ENCODE data around the gene DAND5.
"Not testable (repeated sequence)": the region's sequence is repeated elsewhere in the genome, so short reads cannot be mapped to it uniquely, and the experiment has no call there.

DAND5 gene

DNA sequence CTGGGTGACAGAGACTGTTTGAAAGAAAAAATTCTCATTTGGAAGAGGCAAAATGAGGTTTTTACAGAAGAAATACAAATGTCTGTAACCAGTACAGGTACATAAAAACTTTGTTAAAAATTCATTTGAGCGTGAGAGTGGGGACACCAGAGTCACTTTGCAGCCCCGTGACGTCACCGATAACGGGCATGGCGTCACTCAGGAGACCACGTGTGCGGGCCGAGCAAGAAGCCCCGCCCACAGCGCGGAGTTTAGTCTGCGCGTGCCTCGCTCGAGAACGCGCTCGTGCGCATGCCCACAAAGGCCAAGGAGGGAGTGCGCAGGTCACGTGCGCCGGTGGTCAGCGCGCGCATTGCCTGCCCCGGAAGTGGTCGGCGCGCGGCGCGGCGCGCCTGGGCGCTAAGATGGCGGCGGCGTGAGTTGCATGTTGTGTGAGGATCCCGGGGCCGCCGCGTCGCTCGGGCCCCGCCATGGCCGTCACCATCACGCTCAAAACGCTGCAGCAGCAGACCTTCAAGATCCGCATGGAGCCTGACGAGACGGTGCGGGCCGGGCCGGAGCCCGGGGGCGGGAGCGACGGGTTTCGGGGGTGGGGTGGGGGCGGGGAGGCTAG, 23.8 kb upstream of the DAND5 start, which contains the start of gene RAD23A:
TSS of gene RAD23A (plus strand) at position 384 of the 613 bp plus-strand sequence. CDS start at position 471, 87 bp downstream.
- in situ Hi-C loops (cut with MboI; ENCODE audit: low sequenced_read_pairs), result no loop called here

DNA sequence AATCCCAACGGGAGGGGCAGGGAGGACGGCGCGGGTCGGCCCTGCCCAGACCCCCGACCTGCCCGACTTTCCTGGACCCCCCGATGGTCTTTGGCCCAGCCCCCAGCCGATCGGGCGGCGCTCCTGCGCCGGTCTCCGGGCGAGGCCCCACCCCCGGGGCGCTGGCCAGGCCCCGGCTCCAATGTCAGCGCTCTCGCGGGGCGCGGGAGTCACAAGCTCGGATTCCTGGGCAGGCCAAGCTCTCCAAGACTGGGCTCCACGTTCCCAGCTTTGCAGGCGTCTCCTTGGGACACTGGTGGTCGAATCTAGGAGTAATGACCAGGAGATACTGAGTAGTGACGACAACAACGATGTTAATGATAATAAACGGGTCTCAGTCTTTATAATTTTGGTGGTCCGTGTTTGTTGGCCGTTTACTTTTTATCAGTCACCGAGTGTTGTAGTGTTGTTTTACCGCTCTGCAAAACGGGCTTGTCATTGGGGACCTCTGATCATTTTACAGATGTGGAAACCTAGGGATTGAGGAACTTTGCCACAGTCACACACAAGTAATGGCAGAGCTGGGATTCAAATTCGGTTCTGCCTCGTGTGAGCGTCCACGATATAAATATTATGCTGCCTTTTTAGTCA, 23.2 kb upstream of the DAND5 start:
- in situ Hi-C loops (cut with MboI; ENCODE audit: low sequenced_read_pairs), result no loop called here

DNA sequence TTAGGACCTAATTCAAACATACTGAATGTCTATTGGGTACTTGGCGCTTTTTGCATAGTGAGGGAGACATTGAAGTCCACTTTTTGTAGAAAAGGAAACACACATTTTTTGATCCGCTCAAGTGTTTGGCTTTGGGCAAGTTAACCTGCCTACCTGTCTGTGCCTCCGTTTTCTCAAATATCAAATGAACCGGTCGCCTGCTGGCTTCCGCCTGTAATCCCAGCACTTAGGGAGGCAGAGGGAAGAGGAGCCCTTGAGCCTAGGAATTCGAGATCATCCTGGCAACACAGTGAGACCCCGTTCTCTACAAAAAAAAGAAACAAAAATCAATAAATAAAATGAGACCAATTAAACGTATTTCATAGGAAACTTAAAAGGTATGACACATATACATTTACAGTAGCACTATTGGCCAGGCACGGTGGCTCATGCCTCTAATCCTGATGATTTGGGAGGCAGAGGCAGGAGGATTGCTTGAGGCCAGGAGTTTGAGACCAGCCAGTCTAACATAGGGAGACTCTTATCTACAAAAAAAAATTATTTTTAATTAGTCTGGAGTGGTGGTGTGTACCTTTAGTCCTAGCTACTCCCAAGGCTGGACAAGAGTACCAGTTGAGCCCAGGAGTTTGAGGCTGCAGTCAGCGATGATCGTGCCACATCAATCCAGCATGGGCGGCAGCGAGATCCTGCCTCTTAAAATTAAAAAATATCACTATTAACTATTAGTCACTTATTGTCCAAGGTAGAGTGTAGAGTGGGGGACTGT, 22.5 kb upstream of the DAND5 start:
- in situ Hi-C loops (cut with MboI; ENCODE audit: low sequenced_read_pairs), result no loop called here

DNA sequence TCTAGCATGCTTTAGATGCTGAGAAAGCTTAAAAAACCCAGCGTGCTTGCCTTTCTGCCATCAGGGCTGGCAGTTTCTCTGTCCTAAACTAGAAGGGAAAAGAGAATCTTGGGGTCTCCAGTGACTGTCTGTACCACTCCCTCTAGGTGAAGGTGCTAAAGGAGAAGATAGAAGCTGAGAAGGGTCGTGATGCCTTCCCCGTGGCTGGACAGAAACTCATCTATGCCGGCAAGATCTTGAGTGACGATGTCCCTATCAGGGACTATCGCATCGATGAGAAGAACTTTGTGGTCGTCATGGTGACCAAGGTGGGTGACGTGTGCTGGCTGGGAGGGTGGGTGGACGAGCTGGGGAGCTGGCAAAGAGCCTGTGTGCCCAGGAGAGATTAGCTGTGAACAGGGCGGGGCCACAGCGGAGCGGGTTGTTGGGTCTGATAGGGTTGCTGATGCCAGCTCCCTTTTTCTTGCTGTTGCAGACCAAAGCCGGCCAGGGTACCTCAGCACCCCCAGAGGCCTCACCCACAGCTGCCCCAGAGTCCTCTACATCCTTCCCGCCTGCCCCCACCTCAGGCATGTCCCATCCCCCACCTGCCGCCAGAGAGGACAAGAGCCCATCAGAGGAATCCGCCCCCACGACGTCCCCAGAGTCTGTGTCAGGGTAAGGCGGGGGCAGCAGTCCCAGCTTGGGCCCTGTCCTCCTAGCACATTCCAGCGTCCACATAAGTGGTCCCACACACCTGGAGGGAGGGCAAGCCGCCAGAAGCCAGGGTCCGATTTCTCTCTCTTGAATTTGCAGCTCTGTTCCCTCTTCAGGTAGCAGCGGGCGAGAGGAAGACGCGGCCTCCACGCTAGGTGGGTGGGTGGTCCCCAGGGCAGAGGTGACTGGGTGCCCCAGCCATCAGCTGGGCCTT, 21.4 kb upstream of the DAND5 start:
- in situ Hi-C loops (cut with MboI; ENCODE audit: low sequenced_read_pairs), result no loop called here

DNA sequence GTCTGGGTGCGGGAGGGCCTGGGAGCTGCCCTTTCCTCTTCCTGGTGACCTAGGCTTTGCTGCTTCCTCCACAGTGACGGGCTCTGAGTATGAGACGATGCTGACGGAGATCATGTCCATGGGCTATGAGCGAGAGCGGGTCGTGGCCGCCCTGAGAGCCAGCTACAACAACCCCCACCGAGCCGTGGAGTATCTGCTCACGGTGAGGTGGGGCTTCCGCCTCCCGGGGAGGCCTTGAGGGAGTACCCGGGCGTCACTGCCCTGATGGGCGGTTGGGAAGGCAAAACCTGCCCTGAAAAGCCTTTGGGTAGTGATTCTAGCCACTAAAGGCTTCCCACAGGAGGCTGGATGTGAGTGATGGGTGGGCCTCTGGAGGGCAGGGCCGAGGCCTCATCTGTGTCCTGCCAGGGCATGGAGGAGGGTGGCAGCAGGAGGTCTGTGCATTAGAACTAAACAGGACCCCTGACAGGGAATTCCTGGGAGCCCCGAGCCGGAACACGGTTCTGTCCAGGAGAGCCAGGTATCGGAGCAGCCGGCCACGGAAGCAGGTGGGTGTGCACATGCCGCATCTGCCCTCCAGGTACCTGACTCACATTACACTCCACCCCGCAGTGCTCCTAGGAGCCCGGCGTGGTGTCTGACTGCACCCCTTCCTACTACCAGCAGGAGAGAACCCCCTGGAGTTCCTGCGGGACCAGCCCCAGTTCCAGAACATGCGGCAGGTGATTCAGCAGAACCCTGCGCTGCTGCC, 20.6 kb upstream of the DAND5 start:
- in situ Hi-C loops (cut with MboI; ENCODE audit: low sequenced_read_pairs), result no loop called here

GRCh38 chr19:12949363-12950283, 19.8 kb upstream of the DAND5 start:
- in situ Hi-C loops (cut with MboI; ENCODE audit: low sequenced_read_pairs), result no loop called here

DNA sequence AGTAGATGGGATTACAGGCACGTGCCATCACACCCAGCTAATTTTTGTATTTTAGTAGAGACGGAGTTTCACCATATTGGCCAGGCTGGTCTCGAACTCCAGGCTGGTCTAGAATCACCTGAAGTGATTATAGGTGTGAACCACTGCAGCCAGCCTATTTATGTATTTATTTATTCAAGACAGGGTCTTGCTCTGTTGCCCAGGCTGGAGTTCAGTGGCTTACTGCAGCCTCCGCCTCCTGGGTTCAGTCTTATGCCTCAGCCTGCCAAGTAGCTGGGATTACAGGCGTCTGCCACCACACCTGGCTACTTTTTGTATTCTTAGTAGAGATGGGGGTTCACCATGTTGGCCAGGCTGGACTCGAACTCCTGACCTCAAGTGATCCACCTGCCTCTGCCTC, 17.3 kb upstream of the DAND5 start:
- in situ Hi-C loops (cut with MboI; ENCODE audit: low sequenced_read_pairs), result not testable (repeated sequence)

- in situ Hi-C loops (cut with MboI; ENCODE audit: low sequenced_read_pairs), result no loop called here
Observed at GRCh38 chr19:12952488-12953137, 16.8 kb upstream of the DAND5 start.

DNA sequence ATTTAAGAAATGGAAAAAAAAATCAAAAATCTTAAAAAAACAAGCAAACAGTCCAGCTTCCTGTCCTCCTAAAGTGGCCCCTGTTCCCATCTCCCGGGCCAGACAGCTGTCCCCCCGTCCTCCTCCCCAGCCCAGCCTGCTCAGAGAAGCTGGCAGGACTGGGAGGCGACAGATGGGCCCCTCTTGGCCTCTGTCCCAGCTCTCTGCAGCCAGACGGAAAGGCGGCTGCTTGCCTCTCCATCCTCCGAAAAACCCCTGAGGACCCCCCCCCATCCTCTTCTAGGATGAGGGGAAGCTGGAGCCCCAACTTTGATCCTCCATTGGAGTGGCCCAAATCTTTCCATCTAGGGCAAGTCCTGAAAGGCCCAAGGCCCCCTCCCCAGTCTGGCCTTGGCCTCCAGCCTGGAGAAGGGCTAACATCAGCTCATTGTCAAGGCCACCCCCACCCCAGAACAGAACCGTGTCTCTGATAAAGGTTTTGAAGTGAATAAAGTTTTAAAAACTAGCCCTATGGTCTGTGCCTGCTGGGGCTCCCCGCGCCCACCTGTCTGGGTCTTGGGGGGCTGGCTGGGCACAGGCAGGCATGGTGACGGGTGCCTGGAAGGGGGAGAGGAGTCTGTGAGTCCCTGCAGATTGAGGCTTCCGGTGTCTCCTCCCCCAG, 16.1 kb upstream of the DAND5 start:
- in situ Hi-C loops (cut with MboI; ENCODE audit: low sequenced_read_pairs), result no loop called here

DNA sequence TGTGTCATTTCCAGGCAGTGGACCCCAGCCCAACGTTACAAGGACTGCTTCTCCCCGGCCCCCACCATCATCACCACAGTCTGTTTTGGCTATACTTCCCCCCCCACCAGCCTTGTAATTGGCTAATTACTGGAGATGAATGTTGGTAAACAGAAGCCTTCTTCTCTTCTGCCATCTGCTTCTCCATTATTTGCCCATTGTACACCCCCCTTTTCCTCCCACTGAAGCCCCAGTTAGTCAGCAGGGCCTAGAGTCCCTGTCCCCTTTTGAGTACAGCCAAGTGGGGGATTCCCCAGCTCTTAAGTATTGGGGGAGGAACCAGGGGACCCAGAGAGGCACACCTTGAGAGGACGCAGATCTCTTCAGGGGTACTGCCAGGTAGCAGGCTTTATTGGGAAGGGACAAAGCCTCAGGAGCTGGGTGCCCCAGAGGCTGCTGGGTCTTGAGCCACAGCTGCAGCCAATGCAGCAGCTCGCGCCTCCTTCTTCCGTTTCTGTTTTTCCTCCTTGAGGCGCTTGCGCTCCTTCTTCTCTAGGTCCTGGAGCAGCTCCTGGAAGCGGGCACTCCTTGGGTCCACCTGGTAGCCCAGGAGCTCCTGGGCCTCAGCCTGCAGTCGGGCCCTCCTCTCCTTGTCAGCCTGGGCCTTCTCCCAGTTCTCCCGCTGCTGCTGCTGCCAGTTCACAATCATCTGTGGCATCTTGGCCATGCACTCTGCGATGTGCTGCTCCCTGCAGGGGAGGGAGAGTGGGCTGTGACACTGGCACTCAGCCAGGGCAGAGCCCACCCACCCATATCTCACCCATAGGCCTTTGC, 15.4 kb upstream of the DAND5 start:
- in situ Hi-C loops (cut with MboI; ENCODE audit: low sequenced_read_pairs), result no loop called here

DNA sequence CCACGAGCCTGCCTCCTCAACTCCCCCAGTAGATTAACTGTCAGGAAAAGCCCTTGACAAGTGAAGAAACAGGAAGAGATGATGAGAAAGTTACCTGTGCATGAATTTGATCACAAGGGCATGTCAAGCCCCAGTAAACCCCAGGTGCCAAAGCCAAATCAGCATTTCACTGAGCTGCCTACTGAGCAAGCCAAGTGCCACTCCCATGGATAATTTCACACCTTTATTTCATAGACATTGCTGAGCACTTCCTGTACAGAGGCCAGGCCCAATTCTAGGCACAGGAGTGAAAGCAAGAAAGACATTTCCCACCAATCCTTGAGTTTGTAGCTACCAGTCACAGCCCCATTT, 14.8 kb upstream of the DAND5 start:
- in situ Hi-C loops (cut with MboI; ENCODE audit: low sequenced_read_pairs), result no loop called here

DNA sequence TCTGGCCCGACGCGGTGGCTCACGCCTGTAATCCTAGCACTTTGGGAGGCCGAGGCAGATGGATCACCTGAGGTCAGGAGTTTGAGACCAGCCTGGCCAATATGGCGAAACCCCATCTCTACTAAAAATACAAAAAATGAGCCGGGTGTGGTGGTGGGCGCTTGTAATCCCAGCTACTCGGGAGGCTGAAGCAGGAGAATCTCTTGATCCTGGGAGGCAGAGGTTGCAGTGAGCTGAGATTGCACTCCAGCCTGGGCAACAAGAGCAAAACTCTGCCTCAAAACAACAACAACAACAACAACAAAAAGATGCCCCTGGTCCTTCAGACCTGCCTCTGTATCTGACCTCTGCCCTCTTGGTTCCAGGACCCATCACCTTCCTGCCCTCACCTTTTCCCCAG, 13.8 kb upstream of the DAND5 start:
- in situ Hi-C loops (cut with MboI; ENCODE audit: low sequenced_read_pairs), result not testable (repeated sequence)

DNA sequence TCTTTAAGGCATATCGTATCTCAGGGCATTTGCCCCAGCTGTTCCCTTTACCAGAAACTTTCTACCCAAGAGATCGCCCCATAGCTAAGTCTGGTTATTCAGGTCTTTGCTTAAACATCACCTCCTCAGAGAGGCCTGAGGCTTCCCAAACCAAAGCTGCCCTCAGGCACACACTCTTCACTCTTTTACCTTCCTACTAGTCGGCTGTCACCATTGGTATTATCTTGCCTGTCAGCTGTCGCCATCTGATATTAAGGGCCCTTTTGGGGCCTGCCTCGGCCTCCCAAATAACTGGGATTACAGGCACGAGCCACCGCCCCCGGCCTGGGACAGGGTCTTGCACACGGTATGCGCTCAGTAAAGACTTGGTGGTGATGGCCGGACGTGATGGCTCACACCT, 13.4 kb upstream of the DAND5 start:
- in situ Hi-C loops (cut with MboI; ENCODE audit: low sequenced_read_pairs), result no loop called here

GRCh38 chr19:12956446-12957388, 12.7 kb upstream of the DAND5 start, which contains the start of gene GADD45GIP1:
GADD45GIP1 (minus strand) TSS chr19:12957223; CDS start chr19:12957212, 11 bp downstream.
- in situ Hi-C loops (cut with MboI; ENCODE audit: low sequenced_read_pairs), result no loop called here

- in situ Hi-C loops (cut with MboI; ENCODE audit: low sequenced_read_pairs), result not testable (repeated sequence)
Observed at GRCh38 chr19:12957389-12957952, 11.9 kb upstream of the DAND5 start.

DNA sequence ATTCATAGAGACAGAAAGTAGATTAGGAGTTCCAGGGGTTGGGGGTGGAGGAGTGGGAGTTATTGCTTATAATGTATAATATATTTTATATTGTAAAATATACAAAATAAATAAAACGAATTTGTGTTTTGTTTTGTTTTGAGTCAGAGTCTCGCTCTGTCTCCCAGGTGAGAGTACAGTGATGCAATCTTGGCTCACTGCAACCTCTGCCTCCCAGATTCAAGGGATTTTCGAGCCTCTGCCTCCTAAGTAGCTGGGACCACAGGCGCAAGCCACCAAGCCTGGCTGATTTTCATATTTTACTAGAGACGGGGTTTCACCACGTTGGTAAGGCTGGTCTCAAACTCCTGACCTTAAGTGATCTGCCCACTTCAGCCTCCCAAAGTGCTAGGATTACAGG, 9.9 kb upstream of the DAND5 start:
- in situ Hi-C loops (cut with MboI; ENCODE audit: low sequenced_read_pairs), result no loop called here

All from HL-60/S4 (cell line).